Amniotic stem cell (primary cell): ENCODE measurements around the gene FIS1.
"Not testable (repeated sequence)": the region's sequence is repeated elsewhere in the genome, so short reads cannot be mapped to it uniquely, and the experiment has no call there.

Experiments used
- DNase-seq: peaks from one replicate; lab custom pipeline; 2025; lab: John Stamatoyannopoulos, UW

Gene FIS1

GRCh38 chr7:101203740-101204738, 40.8 kb downstream of the FIS1 start:
- not testable (repeated sequence) for DNase-seq

GRCh38 chr7:101202603-101202918, 42.3 kb downstream of the FIS1 start:
- no peak for DNase-seq

GRCh38 chr7:101201695-101202602, 42.9 kb downstream of the FIS1 start:
- DNase-seq: no peak

GRCh38 chr7:101200862-101201599, 43.9 kb downstream of the FIS1 start, which contains the start of gene MOGAT3:
TSS of gene MOGAT3 (minus strand) at chr7:101201036. CDS start at chr7:101200854, 182 bp downstream.
- no peak for DNase-seq

- no peak for DNase-seq
Observed at GRCh38 chr7:101200504-101200861, 44.4 kb downstream of the FIS1 start.

GRCh38 chr7:101199522-101199921, 45.4 kb downstream of the FIS1 start:
- not testable (repeated sequence) for DNase-seq

GRCh38 chr7:101198476-101198875, 46.4 kb downstream of the FIS1 start:
- DNase-seq: no peak

GRCh38 chr7:101197991-101198390, 46.9 kb downstream of the FIS1 start:
- no peak for DNase-seq

GRCh38 chr7:101195884-101196283, 49.0 kb downstream of the FIS1 start:
- DNase-seq: no peak
